HG02885 (cell line): ENCODE measurements around the gene ERO1B.

Experiments
- ATAC-seq: cut with Tn5 transposase; IDR thresholded peaks from one replicate; pipeline ENCODE4 v1.9.1; 2021; ENCODE audit warnings: mild to moderate bottlenecking; ENCODE audit not compliant: unreplicated experiment, poor library complexity

The ERO1B gene

GRCh38 chr1:236301958-236302335, 20.2 kb upstream of the ERO1B start:
- no peak for ATAC-seq

- ATAC-seq: no peak
Measured at GRCh38 chr1:236301080-236301957, 19.6 kb upstream of the ERO1B start.

DNA sequence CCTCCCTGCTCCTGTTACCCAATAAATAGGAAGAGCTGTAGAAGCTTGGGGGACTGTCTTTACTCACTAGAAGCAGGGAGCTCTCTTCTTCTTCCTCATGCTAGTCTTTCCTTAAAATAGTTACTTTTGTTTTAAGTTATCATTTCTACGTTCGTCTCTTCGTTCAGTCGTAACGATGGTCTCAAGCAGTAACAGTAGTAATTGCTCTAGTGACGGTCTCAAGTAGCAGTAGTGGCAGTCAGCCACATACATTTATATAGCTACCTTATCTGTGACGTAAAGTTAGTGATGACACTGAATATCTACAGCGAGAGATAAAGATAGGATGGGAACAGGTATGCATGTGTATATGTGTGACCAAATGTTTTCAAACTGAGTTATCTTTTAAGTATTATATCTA, 15.4 kb upstream of the ERO1B start:
- no peak for ATAC-seq

DNA sequence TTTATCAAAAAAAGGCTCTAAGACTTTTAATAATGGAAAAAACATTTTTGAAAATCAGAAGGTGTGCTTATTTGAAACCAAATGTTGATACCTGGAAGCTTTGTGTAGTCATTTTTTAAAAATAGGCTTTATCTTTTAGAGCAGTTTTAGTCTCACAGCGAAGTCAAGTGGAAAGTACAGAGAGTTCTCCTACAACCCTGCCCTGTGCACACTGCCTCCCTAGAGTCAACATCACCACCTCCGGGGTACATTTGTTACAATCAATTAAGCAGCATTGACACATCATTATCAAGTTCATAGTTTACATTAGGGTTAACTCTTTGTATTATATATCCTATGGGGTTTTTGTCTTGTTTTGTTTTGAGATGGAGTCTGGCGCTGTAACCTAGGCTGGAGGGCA, 10.7 kb upstream of the ERO1B start:
- no peak for ATAC-seq

GRCh38 chr1:236289492-236290131, 7.9 kb upstream of the ERO1B start:
- no peak for ATAC-seq

GRCh38 chr1:236288620-236288976, 6.8 kb upstream of the ERO1B start:
- no peak for ATAC-seq

DNA sequence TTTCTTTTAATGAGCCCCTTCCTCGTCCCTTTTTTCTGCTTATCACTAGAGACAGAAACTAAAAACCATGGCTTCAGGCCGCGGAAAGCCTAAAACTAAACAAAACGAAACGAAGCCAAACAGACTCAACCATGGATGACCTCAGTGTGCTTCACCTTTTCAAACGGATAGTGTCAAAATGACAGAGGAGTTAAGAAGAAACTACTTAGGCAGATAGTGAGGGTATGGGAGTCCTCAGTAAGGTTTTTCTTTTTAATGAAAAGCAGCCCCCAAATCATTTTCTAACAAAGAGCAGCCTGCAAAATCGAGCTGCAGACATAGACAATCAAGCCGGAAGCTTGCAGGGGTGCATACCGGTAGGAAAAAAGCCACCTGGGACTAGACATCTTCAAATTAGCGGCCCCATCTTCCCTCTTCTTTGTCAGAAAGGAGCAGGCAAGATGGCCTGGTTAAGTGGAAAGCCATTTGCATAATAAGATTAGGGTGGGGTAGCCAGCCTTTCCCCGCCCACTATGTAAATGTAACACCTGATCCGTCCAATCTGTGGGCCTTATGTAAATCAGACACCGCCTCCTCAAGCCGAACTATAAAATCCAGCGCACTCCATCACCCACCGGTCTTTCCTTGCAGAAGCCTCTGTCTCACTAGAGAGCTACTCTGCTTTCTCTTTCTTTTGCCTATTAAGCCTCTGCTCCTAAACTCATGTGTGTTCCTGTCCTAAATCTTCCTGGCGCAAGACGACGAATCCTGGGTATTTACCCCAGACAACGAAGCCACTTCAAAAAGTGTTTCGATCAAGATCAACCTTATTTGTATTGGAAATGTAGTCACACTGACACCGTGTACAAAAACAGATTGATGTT, 6.2 kb upstream of the ERO1B start:
- no peak for ATAC-seq

GRCh38 chr1:236287356-236287755, 5.6 kb upstream of the ERO1B start:
- no peak for ATAC-seq

GRCh38 chr1:236284291-236284721, 2.5 kb upstream of the ERO1B start:
- peak; percentile 51 for ATAC-seq

- ATAC-seq: no peak
Measured at GRCh38 chr1:236282719-236283118, 961 bp upstream of the ERO1B start.

DNA sequence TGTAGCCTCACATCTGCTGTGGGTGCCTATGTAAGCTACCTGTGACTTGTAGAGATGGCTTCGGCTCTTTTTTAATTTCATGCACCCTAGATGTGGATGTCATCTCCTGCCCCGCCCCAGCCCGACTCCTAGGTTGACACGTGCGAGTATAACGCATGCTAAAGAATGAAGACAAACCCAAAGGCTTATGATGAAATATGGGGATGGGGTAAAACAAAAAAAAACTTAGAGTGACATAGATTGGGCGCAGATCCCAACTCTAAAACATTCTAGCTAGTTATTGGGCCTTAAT, 613 bp upstream of the ERO1B start:
- ATAC-seq: peak; percentile 11

DNA sequence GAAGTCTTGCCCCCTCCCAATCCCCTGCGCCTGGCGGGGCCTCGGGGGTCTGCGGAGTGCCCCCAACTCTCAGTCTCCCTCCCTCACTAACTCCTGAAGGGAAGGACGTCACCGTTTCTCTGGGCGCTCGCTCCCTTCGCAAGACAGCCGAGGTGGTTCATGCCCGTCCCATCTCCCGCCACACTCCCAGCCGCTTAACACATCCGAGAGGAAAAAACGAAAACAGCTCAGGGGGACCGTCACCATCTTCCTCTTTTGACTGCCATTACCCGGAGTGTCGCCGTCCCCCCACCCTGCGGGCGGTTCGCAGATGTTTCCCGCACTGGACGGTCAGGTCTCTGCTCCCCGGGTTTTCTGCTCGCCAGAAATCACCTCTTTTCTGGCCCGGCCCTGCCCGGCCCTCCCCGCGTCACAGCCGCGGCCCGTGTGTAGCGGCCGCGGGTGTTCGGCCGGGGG, 532 bp downstream of the ERO1B start:
- ATAC-seq: peak; percentile 18

GRCh38 chr1:236280438-236281197, 1.1 kb downstream of the ERO1B start:
- no peak for ATAC-seq

DNA sequence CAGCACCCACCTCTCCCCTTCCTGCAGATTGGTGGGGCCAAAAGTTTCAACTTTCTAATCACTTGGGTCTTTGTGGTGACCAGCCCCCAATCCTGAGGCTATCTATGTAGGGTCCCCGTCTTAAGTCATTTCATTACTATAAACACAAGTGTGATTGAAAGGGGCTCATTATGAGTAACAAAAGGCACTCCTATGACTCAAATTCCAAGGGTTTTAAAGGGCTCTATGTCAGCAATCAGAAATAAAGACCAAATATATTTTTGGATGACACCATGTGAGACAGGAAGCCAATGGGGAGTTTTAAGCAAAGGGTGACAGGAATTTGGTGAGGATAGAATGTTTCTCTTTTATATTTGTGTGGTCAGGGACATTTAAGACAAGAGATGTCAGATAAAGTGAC, 6.2 kb downstream of the ERO1B start:
- peak; percentile 42 for ATAC-seq

DNA sequence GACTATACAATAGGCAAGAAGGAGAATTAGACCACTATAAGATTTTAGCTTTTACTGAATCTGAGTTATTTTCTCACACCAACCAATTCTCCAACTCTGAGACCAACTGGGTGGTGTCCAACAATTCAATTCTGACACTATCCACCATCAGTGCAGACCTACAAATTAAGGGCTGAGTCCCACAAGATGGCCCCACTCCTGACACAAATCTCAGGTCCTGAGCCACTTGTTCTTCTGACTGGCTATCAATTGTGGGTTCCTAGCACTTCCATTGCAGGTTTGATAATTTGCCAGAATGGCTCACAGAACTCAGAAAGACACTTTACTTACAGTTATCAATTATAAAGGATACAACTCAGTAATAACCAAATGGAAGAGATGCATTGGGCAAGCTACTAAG, 6.7 kb downstream of the ERO1B start:
- no peak for ATAC-seq

- no peak for ATAC-seq
Measured at GRCh38 chr1:236273358-236273757, 8.4 kb downstream of the ERO1B start.

- no peak for ATAC-seq
Measured at GRCh38 chr1:236269439-236269838, 12.3 kb downstream of the ERO1B start.

GRCh38 chr1:236261898-236262297, 19.9 kb downstream of the ERO1B start:
- no peak for ATAC-seq

GRCh38 chr1:236261033-236261432, 20.7 kb downstream of the ERO1B start:
- ATAC-seq: no peak

DNA sequence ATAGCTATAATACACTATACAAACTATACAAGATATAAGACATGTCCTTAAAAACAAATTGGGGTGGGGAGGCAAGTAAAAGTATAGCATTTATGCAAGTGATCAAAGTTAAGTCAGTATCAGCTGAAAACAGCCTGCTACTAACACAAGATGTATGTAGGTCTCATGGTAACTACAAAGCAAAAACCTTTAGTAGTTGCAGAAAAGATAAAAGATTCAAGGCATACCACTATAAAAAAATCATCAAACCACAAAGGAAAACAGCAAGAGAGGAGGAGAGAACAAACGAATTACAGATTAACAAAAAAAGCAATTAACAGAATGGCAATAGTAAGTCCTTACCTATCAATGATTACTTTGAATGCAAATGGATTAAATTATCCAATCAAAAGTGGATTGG, 22.7 kb downstream of the ERO1B start:
- no peak for ATAC-seq
